ENCODE results near the gene SUCLG2. TPM values are rescaled to one million over a fixed set of nuclear protein-coding genes. Genes with fewer than 3 reads are reported as not detected.

Gene SUCLG2
- total RNA-seq, 1 experiment from 2014 or later, result 107 TPM

GRCh38 chr3:67384760-67385397 is 269.5 kb downstream of the SUCLG2 start:
- DNase-seq (ENCODE audit: low read depth), result peak; percentile 38

- no peak for DNase-seq (ENCODE audit: low read depth)
These were observed 270.4 kb downstream of the SUCLG2 start for GRCh38 chr3:67384016-67384415.

- DNase-seq (ENCODE audit: low read depth), result no peak
These were observed 271.0 kb downstream of the SUCLG2 start for GRCh38 chr3:67383379-67383778.

- DNase-seq (ENCODE audit: low read depth), result no peak
These were observed 271.9 kb downstream of the SUCLG2 start for GRCh38 chr3:67382536-67382935.

DNA sequence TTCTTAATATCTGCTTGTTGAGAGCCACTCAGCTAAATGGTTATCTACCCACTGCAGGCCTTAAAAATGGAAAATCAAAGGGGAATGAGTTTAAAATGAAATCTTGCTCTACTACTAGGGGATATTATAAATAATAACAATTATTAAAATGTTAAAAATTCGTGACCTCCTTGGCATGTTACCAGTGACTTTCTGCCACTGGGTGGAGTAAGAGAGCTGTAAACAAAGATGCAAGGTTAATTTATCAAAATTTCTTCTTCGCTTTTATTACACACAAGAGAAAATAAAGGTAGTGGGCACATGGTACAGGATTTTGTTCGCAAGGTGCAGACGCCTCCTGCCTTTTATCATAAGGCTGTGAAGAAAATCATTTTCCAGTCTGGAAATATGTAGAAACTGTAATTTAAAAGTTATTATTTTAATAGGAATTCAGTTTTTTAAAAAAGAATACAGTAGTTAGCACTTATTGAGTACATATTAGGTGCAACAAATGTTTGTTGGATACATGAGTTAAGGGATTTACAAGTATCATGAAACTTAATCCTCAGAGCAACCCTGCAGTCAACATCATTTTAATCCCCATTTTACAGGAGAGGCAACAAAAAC is 272.6 kb downstream of the SUCLG2 start:
- peak; percentile 25 for DNase-seq (ENCODE audit: low read depth)

DNA sequence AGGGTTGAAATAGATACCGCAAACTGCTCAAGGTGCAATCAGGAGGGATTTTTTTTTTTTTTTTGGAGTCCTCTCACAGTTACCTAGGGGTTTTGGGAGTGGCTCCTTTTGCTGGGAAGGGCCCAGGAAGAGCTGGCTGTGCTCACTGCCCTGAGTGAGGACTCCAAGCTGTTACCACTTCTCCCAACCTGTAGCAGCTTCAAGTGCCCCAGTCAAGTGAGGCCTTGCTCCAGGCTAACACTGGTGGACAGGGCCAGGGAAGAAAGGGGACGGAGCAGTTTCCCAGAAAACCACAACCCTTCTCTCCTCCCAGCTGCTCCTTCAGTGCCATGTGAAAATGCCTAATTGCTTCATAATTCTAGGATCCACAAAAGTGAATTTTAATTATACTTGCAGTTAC is 274.3 kb downstream of the SUCLG2 start:
- no peak for DNase-seq (ENCODE audit: low read depth)

GRCh38 chr3:67377299-67377698 is 277.1 kb downstream of the SUCLG2 start:
- peak; percentile 19 for DNase-seq (ENCODE audit: low read depth)

- no peak for DNase-seq (ENCODE audit: low read depth)
These were observed 278.0 kb downstream of the SUCLG2 start for GRCh38 chr3:67376416-67376815.

DNA sequence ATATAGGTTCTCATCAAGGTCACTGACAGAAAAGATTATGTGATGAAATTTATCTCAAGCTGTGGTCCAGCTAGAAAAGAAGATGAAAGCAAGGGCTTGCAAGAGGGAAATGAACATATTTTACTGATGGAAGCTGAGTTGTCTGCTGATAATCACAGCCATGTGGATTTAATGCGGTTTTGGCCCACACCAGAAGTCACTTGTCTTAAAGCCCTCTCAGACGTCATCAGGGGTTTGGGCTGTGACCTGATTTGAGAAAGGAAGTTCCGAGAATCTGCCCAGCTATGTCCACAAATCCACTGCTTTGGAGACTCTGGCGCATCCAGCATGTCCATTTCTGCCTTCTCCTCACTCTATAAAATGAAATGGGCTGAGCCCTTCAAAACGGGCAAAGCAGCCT is 278.4 kb downstream of the SUCLG2 start:
- no peak for DNase-seq (ENCODE audit: low read depth)

GRCh38 chr3:67362686-67363085 is 291.7 kb downstream of the SUCLG2 start:
- DNase-seq (ENCODE audit: low read depth), result no peak

- no peak for DNase-seq (ENCODE audit: low read depth)
These were observed 292.6 kb downstream of the SUCLG2 start for GRCh38 chr3:67361770-67362169.

- no peak for DNase-seq (ENCODE audit: low read depth)
These were observed 293.1 kb downstream of the SUCLG2 start for GRCh38 chr3:67361323-67361722.

DNA sequence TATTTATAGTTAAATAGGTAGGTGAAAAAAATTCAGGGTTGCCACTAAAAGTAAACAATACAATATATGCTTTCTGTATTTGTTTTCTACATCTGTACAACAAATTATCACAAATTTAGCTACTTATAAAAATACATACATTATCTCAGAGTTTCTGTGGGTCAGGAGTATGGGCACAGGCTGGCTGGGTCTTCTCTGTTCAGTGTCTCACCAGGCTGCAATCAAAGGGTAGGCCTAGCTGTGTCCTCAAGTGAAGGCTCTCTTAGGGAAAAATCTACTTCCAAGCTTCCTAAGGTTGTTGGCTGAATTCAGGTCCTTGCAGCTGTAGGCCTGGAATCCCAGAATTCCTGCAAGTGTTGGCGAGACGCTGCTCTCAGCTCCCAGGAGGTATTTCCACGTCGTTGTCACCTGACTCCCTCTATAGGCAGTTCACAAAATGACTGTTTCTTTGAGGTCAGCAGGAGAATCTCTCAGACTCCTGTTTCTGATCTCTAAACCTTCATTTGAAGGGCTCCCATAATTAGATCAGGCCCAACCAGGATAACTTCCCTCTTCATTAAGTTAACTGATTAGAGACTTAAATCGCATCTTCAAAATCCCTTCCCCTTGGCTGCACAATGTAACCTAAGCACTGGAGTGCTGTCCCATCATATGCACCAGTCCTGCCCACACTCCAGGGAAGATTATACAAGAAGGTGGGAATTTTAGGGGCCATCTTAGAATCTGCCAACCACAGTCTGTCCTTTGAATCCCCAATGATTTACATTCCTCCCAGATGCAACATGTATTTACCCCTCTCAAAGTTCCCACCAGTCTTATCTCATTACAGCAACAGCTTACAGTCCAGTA is 296.6 kb downstream of the SUCLG2 start:
- DNase-seq (ENCODE audit: low read depth), result peak; percentile 31

- DNase-seq (ENCODE audit: low read depth), result peak; percentile 85
These were observed 304.7 kb downstream of the SUCLG2 start for GRCh38 chr3:67349551-67350174.

- DNase-seq (ENCODE audit: low read depth), result no peak
These were observed 308.3 kb downstream of the SUCLG2 start for GRCh38 chr3:67346081-67346480.

DNA sequence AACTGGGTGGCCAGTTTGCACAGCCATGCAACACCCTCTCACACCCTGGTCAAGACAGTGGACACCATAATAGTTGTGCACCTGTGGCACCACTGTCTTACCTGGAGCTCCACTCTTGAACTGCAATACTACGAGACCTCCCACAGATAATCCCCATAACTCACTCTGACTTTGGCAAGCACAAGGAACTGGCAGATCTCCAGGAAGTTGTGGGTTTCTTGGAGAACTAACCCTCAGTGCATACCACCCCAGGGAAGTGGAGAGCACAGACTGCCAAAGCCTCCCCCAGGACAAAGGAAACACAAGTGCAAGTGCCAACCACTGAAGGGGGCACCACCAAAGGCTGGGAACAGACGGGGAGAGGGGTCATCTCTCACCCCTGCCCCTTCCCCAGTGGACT is 318.6 kb downstream of the SUCLG2 start:
- peak; percentile 46 for DNase-seq (ENCODE audit: low read depth)

GRCh38 chr3:67334588-67334987 is 319.8 kb downstream of the SUCLG2 start:
- no peak for DNase-seq (ENCODE audit: low read depth)

DNA sequence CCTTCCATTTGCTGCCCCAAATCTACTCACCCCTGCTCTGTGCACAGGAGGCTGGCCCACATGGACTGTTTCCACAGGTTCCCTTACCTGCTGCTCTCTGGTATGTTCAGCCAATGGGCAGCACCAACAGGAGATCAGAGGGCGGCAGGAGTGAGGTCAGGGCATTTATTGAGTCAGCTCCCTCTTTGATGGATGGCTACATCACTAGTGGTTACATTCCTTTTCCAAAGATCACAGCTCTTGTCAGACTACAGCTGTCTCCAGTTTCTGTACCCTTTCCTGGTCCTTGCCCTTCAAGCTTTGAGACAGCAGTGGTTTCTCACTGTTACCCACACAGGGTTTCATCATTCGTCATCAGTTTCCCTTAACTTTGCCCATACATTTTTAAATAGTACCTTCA is 325.1 kb downstream of the SUCLG2 start:
- DNase-seq (ENCODE audit: low read depth), result peak; percentile 70

DNA sequence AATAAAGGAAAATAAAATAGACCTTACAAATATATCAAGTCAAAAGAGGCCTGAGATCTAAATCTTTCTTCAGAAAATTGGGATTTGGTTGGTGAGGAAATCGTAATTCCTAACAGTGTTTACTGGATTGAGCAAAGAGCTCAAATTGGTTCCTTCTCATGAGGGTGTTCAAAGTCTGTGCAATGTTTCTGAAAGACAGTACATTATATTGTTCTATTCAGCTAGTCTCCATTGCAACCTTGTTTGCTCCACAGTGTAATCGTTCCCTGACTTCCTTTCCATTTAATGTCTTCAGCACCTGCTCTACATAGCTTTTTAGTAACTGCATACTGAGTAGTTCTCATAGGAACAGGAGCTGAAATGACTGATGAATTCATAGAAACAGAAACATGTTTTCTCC is 326.8 kb downstream of the SUCLG2 start:
- DNase-seq (ENCODE audit: low read depth), result no peak

GRCh38 chr3:67325231-67325630 is 329.2 kb downstream of the SUCLG2 start:
- DNase-seq (ENCODE audit: low read depth), result no peak

Data from LHCN-M2 (cell line).